ENCODE data around the gene LAMTOR1. TPM values are rescaled to one million over a fixed set of nuclear protein-coding genes. Genes with fewer than 3 reads are reported as not detected.

Gene LAMTOR1
- total RNA-seq, 1 experiment from 2014 or later, result 96.3 TPM

DNA sequence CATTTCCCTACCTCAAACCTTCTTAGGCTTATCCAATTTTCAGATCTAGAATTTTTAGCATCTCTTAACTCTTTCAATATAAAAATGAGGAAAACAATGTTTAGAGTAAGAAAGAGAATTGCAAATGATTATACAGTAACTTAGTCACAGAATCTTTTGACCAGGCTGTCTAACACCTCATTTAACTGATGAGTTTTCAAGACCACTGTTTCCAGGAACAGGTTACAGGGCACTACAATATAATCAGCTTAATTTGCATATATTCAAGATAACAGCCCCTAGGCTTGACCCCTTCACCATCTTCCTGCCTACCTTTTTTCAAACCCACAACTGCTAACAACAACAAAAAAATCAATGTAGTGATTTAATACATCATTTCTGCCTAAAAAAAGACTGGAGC, 35.4 kb downstream of the LAMTOR1 start:
- Histone ChIP-seq H3K23ac (ENCODE audit: insufficient read length, low read depth, low read length) (no peak overlapping the region), H3K23me2 (ENCODE audit: insufficient read length, low read depth, low read length, poor library complexity, severe bottlenecking) (no peaks in the 10 kb centered on the region), H2AFZ (ENCODE audit: low read length) (no peak overlapping the region), H2BK12ac (ENCODE audit: insufficient read length, low read depth, low read length) (no peak overlapping the region), H4K91ac (ENCODE audit: insufficient read length, low read depth, low read length) (no peak overlapping the region), H4K20me1 (ENCODE audit: control insufficient read depth, insufficient read depth, insufficient read length) (no peaks in the 10 kb centered on the region), H2BK15ac (ENCODE audit: low read depth, low read length) (no peak overlapping the region), H2AK5ac (ENCODE audit: insufficient read length, low read length) (no peak overlapping the region), H3K4me1 (ENCODE audit: insufficient read depth, low read length) (peaks cover 5% of the 10 kb centered on the region; the same call in 1 of the 2 replicates), H3K27ac (ENCODE audit: insufficient read length, low read depth, low read length) (no peak overlapping the region), H4K8ac (replicated peaks; ENCODE audit: insufficient read length, low read depth, low read length) (no peak overlapping the region), H3K14ac (ENCODE audit: insufficient read depth, low read length) (no peak overlapping the region), H3K27me3 (ENCODE audit: insufficient read depth, low read length) (no peaks in the 10 kb centered on the region), H2BK20ac (ENCODE audit: low read depth, low read length, poor library complexity, severe bottlenecking) (no peak overlapping the region), H2BK120ac (ENCODE audit: low read depth, low read length, poor library complexity, severe bottlenecking) (no peak overlapping the region), H3K4me2 (ENCODE audit: insufficient read depth, insufficient read length, low read length) (no peak overlapping the region), H3K4ac (ENCODE audit: low read depth, low read length) (no peak overlapping the region), H3K79me1 (ENCODE audit: insufficient read depth, low read depth, low read length, poor library complexity, severe bottlenecking) (peaks cover 4% of the 10 kb centered on the region), H3K18ac (ENCODE audit: insufficient read length, low read depth, low read length) (no peak overlapping the region), H3K9me3 (ENCODE audit: control insufficient read depth, low read depth, low read length) (no peaks in the 10 kb centered on the region), H2BK5ac (ENCODE audit: insufficient read length, low read length) (no peak overlapping the region), H3K9ac (ENCODE audit: extremely low read depth, insufficient read length, low read length) (no peak overlapping the region), H3K79me2 (ENCODE audit: insufficient read depth, low read length) (peaks cover 2% of the 10 kb centered on the region; the same call in 1 of the 2 replicates), H3T11ph (ENCODE audit: low read length) (no peak overlapping the region), H4K5ac (ENCODE audit: insufficient read length, low read depth, low read length) (no peak overlapping the region), H3K56ac (ENCODE audit: insufficient read length, low read depth, low read length) (no peak overlapping the region)
- peaks cover 1 to 23% (median 18%) of the 10 kb centered on the region in 3 experiments; a peak in 5 of 7 replicates for H3K36me3 Mint-ChIP-seq (ENCODE audit: insufficient read depth in 1 of 3, low read depth in 3 of 3)
- no peaks in the 10 kb centered on the region for H3K27me3 Mint-ChIP-seq (ENCODE audit: low read depth)
- H3K27ac Mint-ChIP-seq, result peak overlapping the region in 1 of 3 experiments; percentile 56; a peak in 2 of 7 replicates
- DNase-seq, result no peak
- TF ChIP-seq, protein P1, sequence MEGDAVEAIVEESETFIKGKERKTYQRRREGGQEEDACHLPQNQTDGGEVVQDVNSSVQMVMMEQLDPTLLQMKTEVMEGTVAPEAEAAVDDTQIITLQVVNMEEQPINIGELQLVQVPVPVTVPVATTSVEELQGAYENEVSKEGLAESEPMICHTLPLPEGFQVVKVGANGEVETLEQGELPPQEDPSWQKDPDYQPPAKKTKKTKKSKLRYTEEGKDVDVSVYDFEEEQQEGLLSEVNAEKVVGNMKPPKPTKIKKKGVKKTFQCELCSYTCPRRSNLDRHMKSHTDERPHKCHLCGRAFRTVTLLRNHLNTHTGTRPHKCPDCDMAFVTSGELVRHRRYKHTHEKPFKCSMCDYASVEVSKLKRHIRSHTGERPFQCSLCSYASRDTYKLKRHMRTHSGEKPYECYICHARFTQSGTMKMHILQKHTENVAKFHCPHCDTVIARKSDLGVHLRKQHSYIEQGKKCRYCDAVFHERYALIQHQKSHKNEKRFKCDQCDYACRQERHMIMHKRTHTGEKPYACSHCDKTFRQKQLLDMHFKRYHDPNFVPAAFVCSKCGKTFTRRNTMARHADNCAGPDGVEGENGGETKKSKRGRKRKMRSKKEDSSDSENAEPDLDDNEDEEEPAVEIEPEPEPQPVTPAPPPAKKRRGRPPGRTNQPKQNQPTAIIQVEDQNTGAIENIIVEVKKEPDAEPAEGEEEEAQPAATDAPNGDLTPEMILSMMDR (conservative IDR thresholded peaks at IDR 0.05), result no peak
- no peak overlapping the region for H3K4me3 Mint-ChIP-seq
- H3K4me1 Mint-ChIP-seq, result peaks cover 30 to 35% of the 10 kb centered on the region in 2 experiments
- H3K9me3 Mint-ChIP-seq, result no peaks in the 10 kb centered on the region

Data from H9 (cell line).